Neural cell (in vitro differentiated cells): ENCODE data around the gene SNRPA. TPM values are rescaled to one million over a fixed set of nuclear protein-coding genes. Genes with fewer than 3 reads are reported as not detected.

Experiments used
- H2AFZ ChIP-seq: fragments of 200-600, 300-800 bp; sonication (generic), shearing (Covaris generic); 2 replicates; pipeline ENCODE4 v1.6.0; 2014; ENCODE audit warnings: low read depth, mild to moderate bottlenecking, antibody characterized with exemption, low read length, moderate library complexity
- H3F3A ChIP-seq: fragments of 200-600 bp; shearing (Covaris generic); 2 replicates; pipeline ENCODE4 v1.6.1; 2016; ENCODE audit warnings: mild to moderate bottlenecking, moderate library complexity, mixed read lengths, antibody characterized with exemption, low read length; ENCODE audit not compliant: insufficient read depth, poor library complexity, severe bottlenecking
- H3K27ac ChIP-seq: fragments of 200-600, 300-800 bp; sonication (generic), shearing (Covaris generic); 2 replicates; pipeline ENCODE4 v1.5.1; 2014; ENCODE audit warnings: mild to moderate bottlenecking, low read length, moderate library complexity
- H3K27me3 ChIP-seq: fragments of 300-800, 200-600 bp; sonication (generic), shearing (Covaris generic); 2 replicates; pipeline ENCODE4 v1.6.0; 2014; ENCODE audit warnings: mild to moderate bottlenecking, low read depth, low read length, moderate library complexity; ENCODE audit not compliant: insufficient read depth
- H3K36me3 ChIP-seq: fragments of 300-800, 200-600 bp; sonication (generic), shearing (Covaris generic); 2 replicates; pipeline ENCODE4 v1.5.1; 2014; ENCODE audit warnings: mild to moderate bottlenecking, antibody characterized with exemption, low read length, moderate library complexity; ENCODE audit not compliant: insufficient read depth
- H3K4me2 ChIP-seq: fragments of 300-800, 200-600 bp; sonication (generic), shearing (Covaris generic); 2 replicates; pipeline ENCODE4 v1.6.0; 2014; ENCODE audit warnings: mild to moderate bottlenecking, low read length
- H3K4me3 ChIP-seq: fragments of 300-800, 200-600 bp; sonication (generic), shearing (Covaris generic); 2 replicates; pipeline ENCODE4 v1.5.1; 2014; ENCODE audit warnings: mild to moderate bottlenecking, low read length, moderate library complexity
- H3K79me2 ChIP-seq: fragments of 200-600 bp; shearing (Covaris generic); replicated peaks from 2 replicates; pipeline ENCODE4 v1.6.0; 2014; ENCODE audit warnings: mild to moderate bottlenecking, low read length, moderate library complexity; ENCODE audit not compliant: insufficient read depth
- H3K9ac ChIP-seq: fragments of 300-800, 200-600 bp; sonication (generic), shearing (Covaris generic); 2 replicates; pipeline ENCODE4 v1.6.1; 2016; ENCODE audit warnings: mild to moderate bottlenecking, low read length, mixed read lengths
- H3K9me2 ChIP-seq: fragments of 200-600 bp; shearing (Covaris generic); 2 replicates; pipeline ENCODE4 v1.6.1; 2016; ENCODE audit warnings: mild to moderate bottlenecking, low read length, mixed read lengths; ENCODE audit not compliant: insufficient read depth
- H3K9me3 ChIP-seq: fragments of 200-600, 300-800 bp; sonication (generic), shearing (Covaris generic); 2 replicates; pipeline ENCODE4 v1.6.1; 2016; ENCODE audit warnings: mild to moderate bottlenecking, mixed run types, low read length, moderate library complexity, mixed read lengths
- H4K20me1 ChIP-seq: fragments of 200-600 bp; shearing (Covaris generic); 2 replicates; pipeline ENCODE4 v1.6.1; 2016; ENCODE audit warnings: mild to moderate bottlenecking, mixed run types; ENCODE audit not compliant: insufficient read depth
- EP300 ChIP-seq: fragments of 450-650 bp; conservative IDR thresholded peaks from 2 replicates; pipeline ENCODE4 v1.6.1; 2014; ENCODE audit warnings: antibody characterized with exemption, mild to moderate bottlenecking, moderate library complexity; ENCODE audit not compliant: poor library complexity, severe bottlenecking
- EZH2 ChIP-seq: fragments of 200-600, 300-800 bp; shearing (Covaris generic), sonication (generic); IDR thresholded peaks from 2 replicates; pipeline ENCODE4 v1.6.1; 2014; ENCODE audit warnings: antibody characterized with exemption, low read length, borderline replicate concordance, mild to moderate bottlenecking; ENCODE audit not compliant: insufficient read depth, poor library complexity, severe bottlenecking
- MXI1 ChIP-seq: fragments of 450-650 bp; conservative IDR thresholded peaks from 2 replicates; pipeline ENCODE4 v1.6.1; 2014; ENCODE audit warnings: antibody characterized with exemption, mild to moderate bottlenecking; ENCODE audit not compliant: poor library complexity, severe bottlenecking
- POLR2AphosphoS5 ChIP-seq: IDR thresholded peaks from 2 replicates; pipeline ENCODE4 v1.6.1; 2012
- RAD21 ChIP-seq: fragments of 450-650 bp; conservative IDR thresholded peaks from 2 replicates; pipeline ENCODE4 v1.6.1; 2014; ENCODE audit warnings: antibody characterized with exemption, mild to moderate bottlenecking, moderate library complexity
- SMC3 ChIP-seq: fragments of 450-650 bp; conservative IDR thresholded peaks from 2 replicates; pipeline ENCODE4 v1.6.1; 2014; ENCODE audit warnings: antibody characterized with exemption, mild to moderate bottlenecking, moderate library complexity; ENCODE audit not compliant: poor library complexity
- TAF1 ChIP-seq: IDR thresholded peaks from 2 replicates; pipeline ENCODE4 v1.6.1; 2012; ENCODE audit warnings: low read depth
- polyA plus RNA-seq: library from polyadenylated mRNA; depleted of rRNA; stranded (reverse); fragments of >200 nt; gene quantifications from 2 replicates; pipeline ENCODE4 v1.2.3, GENCODE V29; 2014
- TF ChIP-seq, protein P1 (sequence below): fragments of 450-650 bp; IDR thresholded peaks from 2 replicates; pipeline ENCODE4 v1.5.1; 2014; ENCODE audit warnings: antibody characterized with exemption, mild to moderate bottlenecking, moderate library complexity; ENCODE audit not compliant: poor library complexity, severe bottlenecking
- TF ChIP-seq, protein P2 (sequence below): IDR thresholded peaks from 2 replicates; pipeline ENCODE4 v1.6.1; 2012; ENCODE audit warnings: borderline replicate concordance

SNRPA gene
- polyA plus RNA-seq, 1 donor from 2014 or later = 29.9 TPM

DNA sequence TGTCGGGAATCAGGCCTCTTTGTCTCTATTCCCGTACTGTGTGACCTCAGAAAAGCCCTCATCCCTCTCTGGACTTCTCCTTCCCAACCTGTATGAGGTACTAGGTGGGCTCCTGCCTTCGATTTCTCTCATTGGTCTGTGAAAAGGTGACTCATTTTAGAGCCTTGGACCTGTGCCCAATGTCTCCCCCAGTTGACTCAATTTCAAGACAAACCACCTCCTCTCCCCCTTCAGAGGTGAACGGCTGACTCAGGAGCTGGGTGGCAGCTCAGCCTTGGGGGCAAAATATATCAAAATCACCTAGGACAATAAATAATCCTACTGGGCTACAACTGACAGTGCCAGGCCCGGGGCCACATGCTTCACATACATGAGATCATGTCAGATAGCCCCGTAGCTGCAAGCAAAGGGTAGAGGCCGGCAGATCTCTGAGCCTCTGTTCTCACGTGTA, 34.9 kb upstream of the SNRPA start:
- Histone ChIP-seq H3K9ac (peak overlapping the region; percentile 84), H3K4me3 (peak overlapping the region; percentile 97), H3K36me3 (no peaks in the 10 kb centered on the region), H4K20me1 (no peaks in the 10 kb centered on the region), H3K9me3 (no peaks in the 10 kb centered on the region), H3K27ac (peak overlapping the region; percentile 96), H3K79me2 (peaks cover 32% of the 10 kb centered on the region), H3K9me2 (no peaks in the 10 kb centered on the region), H3K4me2 (peak overlapping the region; percentile 100), H2AFZ (peak overlapping the region; percentile 37), H3K27me3 (no peaks in the 10 kb centered on the region), H3F3A (peaks cover 4% of the 10 kb centered on the region)
- TF ChIP-seq POLR2AphosphoS5 (no peak), RAD21 (no peak), TAF1 (peak; percentile 0), EZH2 (no peak)
- TF ChIP-seq, protein P1, sequence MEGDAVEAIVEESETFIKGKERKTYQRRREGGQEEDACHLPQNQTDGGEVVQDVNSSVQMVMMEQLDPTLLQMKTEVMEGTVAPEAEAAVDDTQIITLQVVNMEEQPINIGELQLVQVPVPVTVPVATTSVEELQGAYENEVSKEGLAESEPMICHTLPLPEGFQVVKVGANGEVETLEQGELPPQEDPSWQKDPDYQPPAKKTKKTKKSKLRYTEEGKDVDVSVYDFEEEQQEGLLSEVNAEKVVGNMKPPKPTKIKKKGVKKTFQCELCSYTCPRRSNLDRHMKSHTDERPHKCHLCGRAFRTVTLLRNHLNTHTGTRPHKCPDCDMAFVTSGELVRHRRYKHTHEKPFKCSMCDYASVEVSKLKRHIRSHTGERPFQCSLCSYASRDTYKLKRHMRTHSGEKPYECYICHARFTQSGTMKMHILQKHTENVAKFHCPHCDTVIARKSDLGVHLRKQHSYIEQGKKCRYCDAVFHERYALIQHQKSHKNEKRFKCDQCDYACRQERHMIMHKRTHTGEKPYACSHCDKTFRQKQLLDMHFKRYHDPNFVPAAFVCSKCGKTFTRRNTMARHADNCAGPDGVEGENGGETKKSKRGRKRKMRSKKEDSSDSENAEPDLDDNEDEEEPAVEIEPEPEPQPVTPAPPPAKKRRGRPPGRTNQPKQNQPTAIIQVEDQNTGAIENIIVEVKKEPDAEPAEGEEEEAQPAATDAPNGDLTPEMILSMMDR = no peak

- Histone ChIP-seq H3F3A (peaks cover 4% of the 10 kb centered on the region), H3K27me3 (no peaks in the 10 kb centered on the region), H3K9me3 (no peaks in the 10 kb centered on the region), H3K36me3 (no peaks in the 10 kb centered on the region), H3K79me2 (peaks cover 32% of the 10 kb centered on the region), H3K27ac (peak within 1 kb of the TSS; percentile 96), H4K20me1 (no peaks in the 10 kb centered on the region), H3K4me2 (peak within 1 kb of the TSS; percentile 100), H3K4me3 (peak within 1 kb of the TSS; percentile 97), H3K9ac (peak within 1 kb of the TSS; percentile 84), H2AFZ (peak within 1 kb of the TSS; percentile 48), H3K9me2 (no peaks in the 10 kb centered on the region)
- TF ChIP-seq, protein P1 = peak; percentile 72
- TF ChIP-seq POLR2AphosphoS5 = peak; percentile 96
- peak; percentile 32 for TF ChIP-seq RAD21
- peak; percentile 33 for TF ChIP-seq SMC3
- peak; percentile 58 for TF ChIP-seq EP300
- TF ChIP-seq, protein P2, sequence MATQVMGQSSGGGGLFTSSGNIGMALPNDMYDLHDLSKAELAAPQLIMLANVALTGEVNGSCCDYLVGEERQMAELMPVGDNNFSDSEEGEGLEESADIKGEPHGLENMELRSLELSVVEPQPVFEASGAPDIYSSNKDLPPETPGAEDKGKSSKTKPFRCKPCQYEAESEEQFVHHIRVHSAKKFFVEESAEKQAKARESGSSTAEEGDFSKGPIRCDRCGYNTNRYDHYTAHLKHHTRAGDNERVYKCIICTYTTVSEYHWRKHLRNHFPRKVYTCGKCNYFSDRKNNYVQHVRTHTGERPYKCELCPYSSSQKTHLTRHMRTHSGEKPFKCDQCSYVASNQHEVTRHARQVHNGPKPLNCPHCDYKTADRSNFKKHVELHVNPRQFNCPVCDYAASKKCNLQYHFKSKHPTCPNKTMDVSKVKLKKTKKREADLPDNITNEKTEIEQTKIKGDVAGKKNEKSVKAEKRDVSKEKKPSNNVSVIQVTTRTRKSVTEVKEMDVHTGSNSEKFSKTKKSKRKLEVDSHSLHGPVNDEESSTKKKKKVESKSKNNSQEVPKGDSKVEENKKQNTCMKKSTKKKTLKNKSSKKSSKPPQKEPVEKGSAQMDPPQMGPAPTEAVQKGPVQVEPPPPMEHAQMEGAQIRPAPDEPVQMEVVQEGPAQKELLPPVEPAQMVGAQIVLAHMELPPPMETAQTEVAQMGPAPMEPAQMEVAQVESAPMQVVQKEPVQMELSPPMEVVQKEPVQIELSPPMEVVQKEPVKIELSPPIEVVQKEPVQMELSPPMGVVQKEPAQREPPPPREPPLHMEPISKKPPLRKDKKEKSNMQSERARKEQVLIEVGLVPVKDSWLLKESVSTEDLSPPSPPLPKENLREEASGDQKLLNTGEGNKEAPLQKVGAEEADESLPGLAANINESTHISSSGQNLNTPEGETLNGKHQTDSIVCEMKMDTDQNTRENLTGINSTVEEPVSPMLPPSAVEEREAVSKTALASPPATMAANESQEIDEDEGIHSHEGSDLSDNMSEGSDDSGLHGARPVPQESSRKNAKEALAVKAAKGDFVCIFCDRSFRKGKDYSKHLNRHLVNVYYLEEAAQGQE = peak; percentile 13
- TF ChIP-seq TAF1 = peak; percentile 55
- peak; percentile 85 for TF ChIP-seq MXI1
- no peak for TF ChIP-seq EZH2
These were observed 34.3 kb upstream of the SNRPA start, which contains the start of the genes COQ8B and ITPKC for GRCh38 chr19:40716482-40717324. TSS of gene COQ8B (minus strand) at chr19:40716886. CDS start at chr19:40714632, 2,254 bp downstream. TSS of gene ITPKC (plus strand) at chr19:40717112. CDS start at chr19:40717136, 24 bp downstream.
